ENCODE results near the gene MNX1. TPM values are rescaled to one million over a fixed set of nuclear protein-coding genes. Genes with fewer than 3 reads are reported as not detected.

The MNX1 gene
- total and polyA plus RNA-seq, 2 donors (not counting 3 experiments of a cell fraction or from before 2014, with no cell fraction given): not detected

DNA sequence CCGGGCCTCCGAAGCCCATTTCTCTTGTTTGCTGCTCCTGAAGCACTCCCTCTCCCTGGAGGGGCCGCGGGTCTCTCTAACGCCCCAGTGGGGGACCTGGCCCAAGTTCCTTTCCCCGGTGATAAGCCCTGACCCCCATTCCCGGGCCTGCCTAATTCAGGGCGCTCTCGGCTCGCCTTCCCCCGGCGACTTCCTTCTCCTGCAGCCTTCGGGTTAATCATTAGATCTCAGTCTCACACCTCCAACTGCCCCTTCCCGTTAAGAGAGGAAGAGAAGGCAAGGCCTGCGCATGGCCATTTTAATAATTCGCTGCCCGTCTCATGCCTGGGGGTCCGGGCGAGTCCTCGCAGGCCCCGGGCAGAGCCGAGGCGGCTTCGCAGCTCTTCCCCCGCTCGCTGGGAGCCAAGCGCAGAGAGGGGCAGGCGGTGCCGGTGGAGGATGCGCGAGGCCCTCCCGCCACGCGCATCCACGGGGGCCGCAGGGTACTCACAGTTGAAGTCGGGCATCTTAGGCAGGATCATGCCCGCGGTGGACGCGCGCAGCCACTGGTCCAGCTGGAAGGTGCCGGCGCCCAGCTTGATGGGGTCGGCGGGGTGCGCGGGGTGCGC lies 1.2 kb downstream of the MNX1 start:
- no TSS peak for BruUV-seq (replicated peaks)
- peaks cover 73 to 96% of the 10 kb centered on the region in 2 experiments for H3K27me3 ChIP-seq (ENCODE audit: control insufficient read depth in 2 of 2, insufficient read depth in 2 of 2, low read length in 2 of 2)
- H3K9me1 ChIP-seq (replicated peaks; ENCODE audit: control insufficient read depth, extremely low read depth, insufficient read depth, low read length): no peaks in the 10 kb centered on the region
- H4K20me1 ChIP-seq (replicated peaks; ENCODE audit: control insufficient read depth, extremely low read depth, insufficient read depth, low read length): no peaks in the 10 kb centered on the region
- H3K4me1 ChIP-seq (ENCODE audit: control insufficient read depth, extremely low read depth, insufficient read depth, low read length): no peaks in the 10 kb centered on the region
- intact Hi-C loops (cut with micrococcal nuclease): no loop called here
- H3K9me3 ChIP-seq (replicated peaks; ENCODE audit: control insufficient read depth, insufficient read depth, low read length): no peaks in the 10 kb centered on the region
- POLR2A ChIA-PET: no interaction called here
- H3K9ac ChIP-seq (replicated peaks; ENCODE audit: extremely low read depth, insufficient read depth, low read length): no peak overlapping the region
- no peak overlapping the region for H3K27ac ChIP-seq (ENCODE audit: insufficient read depth, low read depth, low read length)
- CTCF ChIA-PET: no interaction called here
- dilution Hi-C loops (cut with MboI; ENCODE audit: extremely low pct_ligation_motif_present, low sequenced_read_pairs): no loop called here
- DNase-seq (ENCODE audit: low read depth, low spot score): no peak
- no peaks in the 10 kb centered on the region for H3K36me3 ChIP-seq (ENCODE audit: control insufficient read depth in 2 of 2, extremely low read depth in 1 of 2, insufficient read depth in 2 of 2, low read length in 2 of 2)
- no peak for FAIRE-seq
- no peaks in the 10 kb centered on the region for H3K79me2 ChIP-seq (ENCODE audit: control insufficient read depth, insufficient read depth, low read length)
- no peak overlapping the region for H2AFZ ChIP-seq (ENCODE audit: low read depth, low read length)
- no peak overlapping the region for H3K4me2 ChIP-seq (ENCODE audit: insufficient read depth, low read length)
- TF ChIP-seq EZH2 (IDR thresholded peaks at IDR 0.05; ENCODE audit: borderline replicate concordance, low read depth, low read length, severe bottlenecking) (peak; percentile 69), GATA2 (IDR thresholded peaks at IDR 0.05; ENCODE audit: insufficient read depth, insufficient read length, low read depth, low read length) (no peak)
- H3K4me3 ChIP-seq (replicated peaks in 1 of 3; ENCODE audit: insufficient read depth in 1 of 3, low read depth in 1 of 3, low read length in 3 of 3): no peak overlapping the region

DNA sequence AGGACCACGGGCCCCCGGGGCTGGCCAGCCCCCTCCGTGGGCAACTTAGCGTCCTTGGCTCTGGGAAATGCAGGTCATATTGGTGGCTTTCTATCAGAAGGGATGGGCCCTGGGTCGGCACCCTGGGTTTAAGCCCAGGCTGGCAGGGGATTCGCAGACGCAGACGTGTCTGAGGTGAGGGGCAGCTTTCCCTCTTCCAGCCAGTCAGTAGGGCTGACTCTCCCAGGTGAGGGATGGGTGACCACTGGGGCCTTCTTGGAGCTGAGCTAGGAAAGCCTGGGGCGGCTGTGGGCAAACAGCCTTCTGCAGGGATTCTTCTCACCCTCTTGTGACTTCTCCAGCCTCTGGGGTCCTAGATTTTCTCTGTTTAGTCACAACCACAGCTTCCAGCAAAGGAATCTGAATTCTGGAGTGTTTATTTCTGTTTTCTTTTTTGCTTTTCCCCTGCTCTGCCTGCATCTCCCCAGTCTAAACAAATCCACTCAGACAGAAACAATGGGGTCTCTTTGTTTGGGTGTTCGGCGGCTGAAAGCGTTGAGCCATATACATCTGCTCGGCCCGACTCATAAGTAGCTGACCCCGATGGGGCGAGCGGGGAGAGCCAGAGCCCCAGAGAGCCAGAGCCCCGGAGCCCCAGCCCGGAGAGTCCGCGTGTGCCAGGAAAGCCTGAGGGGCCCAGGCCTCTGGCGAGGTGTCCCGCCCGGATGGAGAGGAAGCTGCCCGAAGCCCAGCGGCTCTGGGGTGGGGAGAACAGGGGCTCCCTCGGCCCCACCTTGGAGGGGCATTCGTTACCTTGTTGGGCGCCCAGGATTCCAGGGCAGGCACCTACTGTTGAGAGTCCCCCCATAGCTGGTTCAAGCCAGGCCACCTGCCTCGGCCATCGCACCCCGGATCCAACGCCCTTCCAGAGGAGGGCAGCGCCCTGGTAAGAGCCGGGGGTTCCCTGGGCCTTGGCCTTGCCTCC lies 2.0 kb downstream of the MNX1 start:
- Histone ChIP-seq H3K79me2 (ENCODE audit: control insufficient read depth, insufficient read depth, low read length) (no peaks in the 10 kb centered on the region), H2AFZ (ENCODE audit: low read depth, low read length) (no peak overlapping the region), H3K4me1 (ENCODE audit: control insufficient read depth, extremely low read depth, insufficient read depth, low read length) (no peaks in the 10 kb centered on the region), H3K4me3 (replicated peaks in 1 of 3; ENCODE audit: insufficient read depth in 1 of 3, low read depth in 1 of 3, low read length in 3 of 3) (no peak overlapping the region), H3K9me1 (replicated peaks; ENCODE audit: control insufficient read depth, extremely low read depth, insufficient read depth, low read length) (no peaks in the 10 kb centered on the region), H3K27me3 (ENCODE audit: control insufficient read depth in 2 of 2, insufficient read depth in 2 of 2, low read length in 2 of 2) (peaks cover 71 to 96% of the 10 kb centered on the region in 2 experiments), H4K20me1 (replicated peaks; ENCODE audit: control insufficient read depth, extremely low read depth, insufficient read depth, low read length) (no peaks in the 10 kb centered on the region), H3K4me2 (ENCODE audit: insufficient read depth, low read length) (no peak overlapping the region), H3K27ac (ENCODE audit: insufficient read depth, low read depth, low read length) (no peak overlapping the region), H3K36me3 (ENCODE audit: control insufficient read depth in 2 of 2, extremely low read depth in 1 of 2, insufficient read depth in 2 of 2, low read length in 2 of 2) (no peaks in the 10 kb centered on the region), H3K9ac (replicated peaks; ENCODE audit: extremely low read depth, insufficient read depth, low read length) (no peak overlapping the region), H3K9me3 (replicated peaks; ENCODE audit: control insufficient read depth, insufficient read depth, low read length) (no peaks in the 10 kb centered on the region)
- no peak for FAIRE-seq
- TF ChIP-seq EZH2 (IDR thresholded peaks at IDR 0.05; ENCODE audit: borderline replicate concordance, low read depth, low read length, severe bottlenecking): peak; percentile 82
- no peak for TF ChIP-seq MYC (IDR thresholded peaks at IDR 0.05; ENCODE audit: low read depth, low read length)
- ChIA-PET CTCF (no interaction called here), POLR2A (no interaction called here)
- dilution Hi-C loops (cut with MboI; ENCODE audit: extremely low pct_ligation_motif_present, low sequenced_read_pairs): no loop called here
- no TSS peak for BruUV-seq (replicated peaks)
- DNase-seq (ENCODE audit: low read depth, low spot score): no peak
- intact Hi-C loops (cut with micrococcal nuclease): no loop called here

All from endothelial cell of umbilical vein (primary cell).